HCT116 (cell line): Measurements from ENCODE around the gene THSD4. TPM values are rescaled to one million over a fixed set of nuclear protein-coding genes. Genes with fewer than 3 reads are reported as not detected.

Source experiments
- ATAC-seq: fragments of 200-7000 bp; cut with Tn5 transposase; 2 replicates; pipeline ENCODE4 v1.9.1; 2020; ENCODE audit warnings: mild to moderate bottlenecking, moderate library complexity
- BruUV-seq: library from RNA; stranded (reverse); fragments of 400-500 nt; replicated peaks from 2 replicates; lab custom pipeline; 2021; lab: Mats Ljungman, UMichigan
- CTCF ChIA-PET: fragments of 300-600 bp; sonication (Branson Sonifier 250); formaldehyde crosslinking; loops from one replicate; lab custom pipeline; 2021; ENCODE audit warnings: antibody characterized with exemption; lab: Charles Lee
- POLR2A ChIA-PET: fragments of 300-600, 350-600 bp; sonication (Branson Sonifier 250); formaldehyde crosslinking; loops from one replicate; lab custom pipeline; 2021; ENCODE audit warnings: antibody characterized with exemption; lab: Charles Lee
- RAD21 ChIA-PET, 2 experiments: fragments of 300-600 bp; sonication (Branson Sonifier 250); formaldehyde crosslinking; loops; one replicate each; lab custom pipeline; 2023; ENCODE audit warnings: low total read pairs in 2 of 2; ENCODE audit not compliant: uncharacterized antibody in 2 of 2, unreplicated experiment in 2 of 2, low non-redundant PET in 1 of 2; lab: Charles Lee
- DNase-seq: peaks from one replicate; pipeline ENCODE4 v3.0.0-alpha.2; 2010; ENCODE audit warnings: low read depth, low spot score
- H2AFZ ChIP-seq: fragments of 200-600 bp; shearing (Covaris generic), sonication (generic); 2 replicates; pipeline ENCODE4 v1.6.1; 2017; ENCODE audit warnings: low read depth, mixed run types, mixed read lengths, antibody characterized with exemption, low read length; ENCODE audit not compliant: poor library complexity, severe bottlenecking
- H3K27ac ChIP-seq: 2 replicates; pipeline ENCODE4 v1.5.1; 2012; ENCODE audit warnings: low read depth, low read length
- H3K27me3 ChIP-seq: fragments of 200-600 bp; sonication (generic); 2 replicates; pipeline ENCODE4 v1.6.1; 2016; ENCODE audit warnings: mixed run types, low read length, mixed read lengths; ENCODE audit not compliant: insufficient read depth
- H3K36me3 ChIP-seq, 2 experiments: fragments of 200-500 bp in 1 of 2; fragments of 200-600 bp in 1 of 2; sonication (Bioruptor generic) in 1 of 2; sonication (generic) in 1 of 2; 2 replicates each; pipeline versions ENCODE4 v1.5.1 to v1.6.1; 2014 to 2016; ENCODE audit warnings: low read length in 2 of 2, inconsistent platforms in 1 of 2, mixed read lengths in 1 of 2, mixed run types in 1 of 2; ENCODE audit not compliant: insufficient read depth in 2 of 2, control insufficient read depth in 1 of 2
- H3K4me1 ChIP-seq, 2 experiments: fragments of 200-600 bp in 1 of 2; sonication (generic) in 1 of 2; 2 replicates each; pipeline versions ENCODE4 v1.5.1 to v1.6.1; 2012 to 2017; ENCODE audit warnings: low read length in 2 of 2, inconsistent platforms in 1 of 2, mild to moderate bottlenecking in 1 of 2, mixed read lengths in 1 of 2, mixed run types in 1 of 2, moderate library complexity in 1 of 2; ENCODE audit not compliant: insufficient read depth in 2 of 2, control insufficient read depth in 1 of 2
- H3K4me2 ChIP-seq: fragments of 200-600 bp; sonication (generic); 2 replicates; pipeline ENCODE4 v1.6.1; 2017; ENCODE audit warnings: mixed run types, low read length, mixed read lengths
- H3K4me3 ChIP-seq, 2 experiments: fragments of 200-600 bp in 1 of 2; sonication (generic) in 1 of 2; replicated peaks in 1 of 2; 2 replicates each; pipeline ENCODE4 v1.5.1; 2011 to 2016; ENCODE audit warnings: low read length in 2 of 2, control low read depth in 1 of 2, low read depth in 1 of 2, mild to moderate bottlenecking in 1 of 2, mixed read lengths in 1 of 2, mixed run types in 1 of 2
- H3K79me2 ChIP-seq: fragments of 200-600 bp; sonication (generic); 2 replicates; pipeline ENCODE4 v1.6.1; 2017; ENCODE audit warnings: mild to moderate bottlenecking, mixed run types, low read length, moderate library complexity, mixed read lengths; ENCODE audit not compliant: insufficient read depth
- H3K9ac ChIP-seq: fragments of 200-600 bp; sonication (generic); 2 replicates; pipeline ENCODE4 v1.6.1; 2016; ENCODE audit warnings: low read length, mixed read lengths
- H3K9me2 ChIP-seq: fragments of 200-600 bp; sonication (generic), shearing (Covaris generic); 2 replicates; pipeline ENCODE4 v1.6.1; 2017; ENCODE audit warnings: mixed run types, mild to moderate bottlenecking, moderate library complexity; ENCODE audit not compliant: insufficient read depth
- H3K9me3 ChIP-seq, 2 experiments: fragments of 200-500 bp in 1 of 2; fragments of 200-600 bp in 1 of 2; sonication (Bioruptor generic) in 1 of 2; sonication (generic) in 1 of 2; 2 replicates each; pipeline ENCODE4 v1.6.1; 2014 to 2017; ENCODE audit warnings: low read length in 2 of 2, mixed read lengths in 2 of 2, inconsistent platforms in 1 of 2, low read depth in 1 of 2, mild to moderate bottlenecking in 1 of 2, mixed run types in 1 of 2, moderate library complexity in 1 of 2; ENCODE audit not compliant: control insufficient read depth in 1 of 2, insufficient read depth in 1 of 2
- H4K20me1 ChIP-seq: fragments of 200-600 bp; sonication (generic), shearing (Covaris generic); 2 replicates; pipeline ENCODE4 v1.6.1; 2017; ENCODE audit warnings: mixed run types, mild to moderate bottlenecking, moderate library complexity; ENCODE audit not compliant: insufficient read depth
- CBX3 ChIP-seq: IDR thresholded peaks from 2 replicates; pipeline ENCODE4 v1.6.1; 2012; ENCODE audit warnings: low read depth
- CEBPB ChIP-seq: IDR thresholded peaks from 2 replicates; pipeline ENCODE4 v1.6.1; 2012; ENCODE audit warnings: low read depth
- EGR1 ChIP-seq: IDR thresholded peaks from 2 replicates; pipeline ENCODE4 v1.6.1; 2012; ENCODE audit warnings: low read depth
- EZH2 ChIP-seq: fragments of 200-600 bp; sonication (generic); IDR thresholded peaks from 2 replicates; pipeline ENCODE4 v1.6.1; 2017; ENCODE audit warnings: antibody characterized with exemption, mixed run types
- EZH2phosphoT487 ChIP-seq: fragments of 200-600 bp; IDR thresholded peaks from 2 replicates; pipeline ENCODE4 v1.6.1; 2018; ENCODE audit warnings: antibody characterized with exemption, borderline replicate concordance
- FOSL1 ChIP-seq: IDR thresholded peaks from 2 replicates; pipeline ENCODE4 v1.6.1; 2012; ENCODE audit warnings: low read depth
- JUND ChIP-seq: IDR thresholded peaks from 2 replicates; pipeline ENCODE4 v1.6.1; 2012
- POLR2AphosphoS5 ChIP-seq: IDR thresholded peaks from 2 replicates; pipeline ENCODE4 v1.6.1; 2011; ENCODE audit warnings: mild to moderate bottlenecking, low read depth, low read length, moderate library complexity
- RAD21 ChIP-seq: IDR thresholded peaks from 2 replicates; pipeline ENCODE4 v1.6.1; 2012; ENCODE audit warnings: low read depth, mild to moderate bottlenecking
- SIN3A ChIP-seq: IDR thresholded peaks from 2 replicates; pipeline ENCODE4 v1.6.1; 2012; ENCODE audit warnings: low read depth
- YY1 ChIP-seq: IDR thresholded peaks from 2 replicates; pipeline ENCODE4 v1.6.1; 2011; ENCODE audit warnings: low read length, low read depth, moderate library complexity, mild to moderate bottlenecking; ENCODE audit not compliant: insufficient replicate concordance; ENCODE audit errors: extremely low read depth
- intact Hi-C: fragments of 100-400 bp; cut with micrococcal nuclease; formaldehyde crosslinking; loops from 2 replicates; pipeline ENCODE4 v1.10.0; 2022
- total RNA-seq: library from RNA; stranded (reverse); gene quantifications from one replicate; pipeline ENCODE4 v1.2.1, GENCODE V29; 2021; ENCODE audit not compliant: unreplicated experiment
- TF ChIP-seq, protein P1 (sequence below): IDR thresholded peaks from 2 replicates; pipeline ENCODE4 v1.6.1; 2012

THSD4 gene
- total RNA-seq, 1 experiment from 2014 or later = 30.5 TPM

DNA sequence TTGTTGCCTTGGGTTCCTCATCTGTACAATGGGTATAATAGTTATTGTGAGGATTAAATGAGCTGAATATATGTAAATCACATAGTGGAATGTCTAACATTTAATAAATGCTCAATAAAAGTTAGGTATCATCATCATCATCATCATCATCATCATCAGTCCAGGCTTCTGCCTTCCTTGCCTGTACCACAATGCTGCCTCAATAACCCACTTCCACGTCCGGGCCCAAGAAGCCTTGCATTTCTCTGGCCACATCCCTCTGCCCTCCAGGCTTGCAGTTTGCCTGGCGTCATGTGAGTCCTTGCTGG is 137.4 kb downstream of the THSD4 start:
- H3K79me2 ChIP-seq = no peaks in the 10 kb centered on the region
- H3K27me3 ChIP-seq = no peaks in the 10 kb centered on the region
- peak overlapping the region; percentile 71 for H3K27ac ChIP-seq
- POLR2A ChIA-PET = interaction anchor here (1.3 kb wide), 1 partner anchor 43 kb away, joined by 5 read pairs; no protein-coding TSS in a partner anchor
- H3K9me3 ChIP-seq = no peaks in the 10 kb centered on the region
- ATAC-seq (no peak), DNase-seq (no peak)
- RAD21 ChIA-PET = no interaction called here
- no peaks in the 10 kb centered on the region for H3K9me2 ChIP-seq
- TF ChIP-seq CEBPB = no peak
- no peak for TF ChIP-seq YY1
- no peak for TF ChIP-seq EZH2phosphoT487
- TF ChIP-seq JUND = no peak
- TF ChIP-seq, protein P1, sequence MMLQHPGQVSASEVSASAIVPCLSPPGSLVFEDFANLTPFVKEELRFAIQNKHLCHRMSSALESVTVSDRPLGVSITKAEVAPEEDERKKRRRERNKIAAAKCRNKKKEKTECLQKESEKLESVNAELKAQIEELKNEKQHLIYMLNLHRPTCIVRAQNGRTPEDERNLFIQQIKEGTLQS = no peak
- TF ChIP-seq FOSL1 = no peak
- no peak for TF ChIP-seq EZH2
- no peak for TF ChIP-seq CBX3
- TF ChIP-seq RAD21 = no peak
- no peak for TF ChIP-seq POLR2AphosphoS5
- BruUV-seq = TSS peak; percentile 50
- CTCF ChIA-PET = no interaction called here
- H3K4me2 ChIP-seq = peak overlapping the region; percentile 58
- no peaks in the 10 kb centered on the region for H4K20me1 ChIP-seq
- H2AFZ ChIP-seq = no peak overlapping the region
- H3K36me3 ChIP-seq = no peaks in the 10 kb centered on the region
- peaks cover 27 to 28% of the 10 kb centered on the region in 2 experiments for H3K4me1 ChIP-seq
- intact Hi-C loops = no loop called here
- H3K4me3 ChIP-seq = no peak overlapping the region
- 0 out of 2 replicates have a peak overlapping the region, but pooled peaks have one; percentile 19 for H3K9ac ChIP-seq

DNA sequence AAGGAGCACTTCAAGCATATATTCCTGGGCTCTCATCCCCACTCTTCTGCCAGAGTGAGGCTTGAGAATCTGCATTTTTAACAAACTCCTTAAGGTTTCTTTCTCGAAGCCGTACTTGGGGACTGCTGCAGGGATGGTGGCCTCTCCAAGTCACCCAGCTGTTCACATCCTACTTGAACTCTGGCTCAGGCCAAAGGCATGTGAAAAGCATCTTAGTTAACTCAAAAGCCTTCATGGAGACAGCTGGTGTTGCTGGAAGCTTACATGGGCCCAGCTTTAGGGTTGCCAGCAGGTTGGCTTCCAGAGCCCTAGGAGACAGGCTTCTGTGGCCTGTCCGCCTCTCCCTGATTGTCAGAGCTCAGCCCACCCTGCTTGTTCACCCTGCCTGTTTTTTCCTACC is 139.2 kb downstream of the THSD4 start:
- BruUV-seq = no TSS peak
- Histone ChIP-seq H2AFZ (no peak overlapping the region), H3K27me3 (no peaks in the 10 kb centered on the region), H3K9me3 (no peaks in the 10 kb centered on the region), H4K20me1 (no peaks in the 10 kb centered on the region), H3K27ac (no peak overlapping the region), H3K79me2 (no peaks in the 10 kb centered on the region), H3K4me3 (no peak overlapping the region), H3K9me2 (no peaks in the 10 kb centered on the region)
- ChIA-PET POLR2A (no interaction called here), CTCF (no interaction called here), RAD21 (no interaction called here)
- intact Hi-C loops = no loop called here
- no peak for TF ChIP-seq EGR1
- TF ChIP-seq SIN3A = no peak
- TF ChIP-seq, all 23 proteins: peak for 0
- no peak for DNase-seq
- H3K9ac ChIP-seq = no peak overlapping the region
- peaks cover 27 to 28% of the 10 kb centered on the region in 2 experiments for H3K4me1 ChIP-seq
- no peaks in the 10 kb centered on the region for H3K36me3 ChIP-seq
- no peak for ATAC-seq
- no peak overlapping the region for H3K4me2 ChIP-seq
